GM23338 (cell line): ENCODE measurements around the gene SELENOM. TPM values are rescaled to one million over a fixed set of nuclear protein-coding genes. Genes with fewer than 3 reads are reported as not detected.

Experiments used
- ATAC-seq: fragments of 200-7000 bp; cut with Tn5 transposase; 3 replicates; pipeline ENCODE4 v1.9.1; 2020
- DNase-seq: peaks from one replicate; pipeline ENCODE4 v3.0.0-alpha.2; 2015; ENCODE audit warnings: low spot score
- H2AFZ ChIP-seq: fragments of 200-600 bp; sonication (generic); 2 replicates; pipeline ENCODE4 v1.8.0; 2016; ENCODE audit warnings: antibody characterized with exemption, mild to moderate bottlenecking, moderate library complexity
- H3F3A ChIP-seq: fragments of 200-600 bp; sonication (generic); replicated peaks from 2 replicates; pipeline ENCODE4 v1.8.0; 2017; ENCODE audit warnings: antibody characterized with exemption, mixed run types, low read depth
- H3K27ac ChIP-seq: fragments of 200-600 bp; sonication (generic); 2 replicates; pipeline ENCODE4 v1.6.1; 2016; ENCODE audit warnings: low read depth
- H3K27me3 ChIP-seq: fragments of 200-600 bp; sonication (generic); 2 replicates; pipeline ENCODE4 v1.8.0; 2016; ENCODE audit warnings: mild to moderate bottlenecking, mixed run types, moderate library complexity; ENCODE audit not compliant: insufficient read depth
- H3K36me3 ChIP-seq: fragments of 200-600 bp; sonication (generic); 2 replicates; pipeline ENCODE4 v1.8.0; 2016; ENCODE audit warnings: mild to moderate bottlenecking; ENCODE audit not compliant: insufficient read depth
- H3K4me1 ChIP-seq: fragments of 200-600 bp; sonication (generic); 2 replicates; pipeline ENCODE4 v1.8.0; 2016; ENCODE audit warnings: mild to moderate bottlenecking, moderate library complexity; ENCODE audit not compliant: insufficient read depth
- H3K4me2 ChIP-seq: fragments of 200-600 bp; sonication (generic); 2 replicates; pipeline ENCODE4 v1.7.1; 2017; ENCODE audit warnings: mixed run types
- H3K4me3 ChIP-seq: fragments of 200-600 bp; sonication (generic); 2 replicates; pipeline ENCODE4 v1.6.1; 2016; ENCODE audit warnings: mixed run types
- H3K79me2 ChIP-seq: fragments of 200-600 bp; sonication (generic); replicated peaks from 2 replicates; pipeline ENCODE4 v1.8.0; 2017; ENCODE audit warnings: mild to moderate bottlenecking; ENCODE audit not compliant: insufficient read depth
- H3K9me2 ChIP-seq: fragments of 200-600 bp; sonication (generic); 2 replicates; pipeline ENCODE4 v1.8.0; 2017; ENCODE audit not compliant: insufficient read depth
- H4K20me1 ChIP-seq: fragments of 200-600 bp; sonication (generic); replicated peaks from 2 replicates; pipeline ENCODE4 v1.8.0; 2017; ENCODE audit warnings: mild to moderate bottlenecking; ENCODE audit not compliant: insufficient read depth
- H3K27ac Mint-ChIP-seq: 2 replicates; pipeline ENCODE4 v1.8.0; 2020; ENCODE audit warnings: inconsistent platforms, mild to moderate bottlenecking, moderate library complexity, mixed read lengths
- H3K27me3 Mint-ChIP-seq: 3 replicates; pipeline ENCODE4 v1.8.0; 2022; ENCODE audit warnings: low read depth, mild to moderate bottlenecking, moderate library complexity, mixed read lengths, inconsistent platforms; ENCODE audit not compliant: insufficient read depth, poor library complexity
- H3K36me3 Mint-ChIP-seq: 3 replicates; pipeline ENCODE4 v1.8.0; 2021; ENCODE audit warnings: low read depth, mild to moderate bottlenecking, inconsistent platforms, moderate library complexity, mixed read lengths
- H3K4me1 Mint-ChIP-seq: 3 replicates; pipeline ENCODE4 v1.8.0; 2020; ENCODE audit warnings: mild to moderate bottlenecking, inconsistent platforms, mixed read lengths
- H3K4me3 Mint-ChIP-seq: 3 replicates; pipeline ENCODE4 v1.8.0; 2021; ENCODE audit warnings: moderate library complexity, mild to moderate bottlenecking, inconsistent platforms, mixed read lengths
- H3K9me3 Mint-ChIP-seq: 3 replicates; pipeline ENCODE4 v1.8.0; 2020; ENCODE audit warnings: moderate library complexity, mild to moderate bottlenecking, inconsistent platforms, mixed read lengths
- CREB1 ChIP-seq: fragments of 250-450 bp; sonication (Bioruptor Pico); IDR thresholded peaks from 2 replicates; pipeline ENCODE4 v1.5.0; 2020; ENCODE audit warnings: low read depth, mild to moderate bottlenecking, moderate library complexity
- EZH2 ChIP-seq: fragments of 200-600 bp; sonication (generic); IDR thresholded peaks from one replicate; pipeline ENCODE4 v1.8.0; 2017; ENCODE audit warnings: antibody characterized with exemption, mild to moderate bottlenecking, low read depth; ENCODE audit not compliant: unreplicated experiment
- EZH2phosphoT487 ChIP-seq: fragments of 200-600 bp; sonication (generic); IDR thresholded peaks from one replicate; pipeline ENCODE4 v1.8.1; 2018; ENCODE audit warnings: antibody characterized with exemption; ENCODE audit not compliant: unreplicated experiment
- JUNB ChIP-seq: IDR thresholded peaks from one replicate; pipeline ENCODE4 v1.6.1; 2016; ENCODE audit warnings: antibody characterized with exemption; ENCODE audit not compliant: unreplicated experiment
- NANOG ChIP-seq: IDR thresholded peaks from 2 replicates; pipeline ENCODE4 v1.6.1; 2016; ENCODE audit warnings: antibody characterized with exemption, borderline replicate concordance
- POLR2AphosphoS5 ChIP-seq: IDR thresholded peaks from 2 replicates; pipeline ENCODE4 v1.6.1; 2016; ENCODE audit warnings: antibody characterized with exemption, low read depth
- STAT1 ChIP-seq: IDR thresholded peaks from one replicate; pipeline ENCODE4 v1.6.1; 2016; ENCODE audit warnings: antibody characterized with exemption; ENCODE audit not compliant: unreplicated experiment
- ZNF114 ChIP-seq: fragments of 250-450 bp; sonication (Bioruptor Pico); IDR thresholded peaks from 2 replicates; pipeline ENCODE4 v1.5.0; 2020; ENCODE audit warnings: mild to moderate bottlenecking, moderate library complexity
- ZNF331 ChIP-seq: fragments of 250-450 bp; sonication (Bioruptor Pico); IDR thresholded peaks from 2 replicates; pipeline ENCODE4 v1.5.0; 2020; ENCODE audit warnings: low read depth, mild to moderate bottlenecking, moderate library complexity
- polyA plus RNA-seq: library from polyadenylated mRNA; unstranded; fragments of >200 nt; fragmentation: Nextera tagmentation; extraction: Ambion mirVana; gene quantifications from 2 replicates; pipeline ENCODE4 v1.2.1, GENCODE V29; 2016
- total RNA-seq: library from RNA; depleted of rRNA; stranded (reverse); fragments of >200 nt; shearing (Covaris generic); gene quantifications from 2 replicates; pipeline ENCODE4 v1.2.3, GENCODE V29; 2014
- TF ChIP-seq, protein P1 (sequence below): fragments of 250-450 bp; sonication (Bioruptor Pico); IDR thresholded peaks from 2 replicates; pipeline ENCODE4 v1.5.0; 2020; ENCODE audit warnings: mild to moderate bottlenecking, moderate library complexity
- TF ChIP-seq, protein P2 (sequence below), 2 experiments: fragments of 200-600 bp in 1 of 2; sonication (generic) in 1 of 2; conservative IDR thresholded peaks; 2 replicates each; pipeline versions ENCODE4 v1.5.1 to v1.6.1; 2016 to 2017; ENCODE audit warnings: antibody characterized with exemption in 2 of 2, low read depth in 2 of 2, mild to moderate bottlenecking in 2 of 2, moderate library complexity in 1 of 2
- TF ChIP-seq, protein P3 (sequence below): IDR thresholded peaks from one replicate; pipeline ENCODE4 v1.6.1; 2018; ENCODE audit warnings: antibody characterized with exemption; ENCODE audit not compliant: unreplicated experiment
- TF ChIP-seq, protein P4 (sequence below): IDR thresholded peaks from 2 replicates; pipeline ENCODE4 v1.6.1; 2016; ENCODE audit warnings: antibody characterized with exemption

SELENOM gene
- total and polyA plus RNA-seq, 2 experiments from 2014 or later: 44.9 to 50.8 TPM

DNA sequence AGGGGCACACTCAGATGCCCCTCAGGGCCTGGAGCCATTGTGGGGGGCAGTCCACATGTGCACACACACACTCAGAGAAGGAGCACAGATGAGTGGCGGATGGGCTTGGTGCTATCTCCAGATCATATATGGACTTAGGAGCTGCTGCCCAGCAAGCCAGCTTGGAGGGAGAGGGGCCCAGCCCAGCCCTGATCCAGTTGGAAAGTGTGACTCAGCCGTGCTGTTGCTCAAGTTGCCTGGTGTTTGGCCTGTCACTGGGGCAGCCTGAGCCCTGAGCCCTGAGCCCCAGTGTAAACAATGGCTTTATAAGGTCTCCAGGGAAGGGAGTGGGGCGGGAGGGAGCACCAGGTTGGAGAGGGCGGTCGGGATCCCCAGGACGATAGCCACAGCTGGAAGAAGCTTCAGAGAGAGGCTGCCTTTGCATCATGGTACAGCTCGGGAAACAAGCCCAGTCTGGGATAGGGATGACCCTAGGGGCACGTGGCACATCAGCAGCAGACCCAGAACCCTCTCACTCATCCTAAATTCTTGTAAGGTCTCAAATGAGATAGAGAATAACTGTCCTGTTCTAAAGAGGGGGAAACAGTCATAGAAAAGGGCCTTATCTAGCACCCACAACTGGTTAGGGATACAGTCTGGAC is 4.8 kb downstream of the SELENOM start:
- no peak for DNase-seq
- H3K4me1 Mint-ChIP-seq: peaks cover 18% of the 10 kb centered on the region
- H3K27ac Mint-ChIP-seq: no peak overlapping the region
- Histone ChIP-seq H3K4me1 (peaks cover 32% of the 10 kb centered on the region), H3K4me3 (no peak overlapping the region), H3K4me2 (no peak overlapping the region), H2AFZ (no peak overlapping the region), H3K27ac (no peak overlapping the region), H3K36me3 (no peaks in the 10 kb centered on the region), H3K79me2 (no peaks in the 10 kb centered on the region), H3F3A (peaks cover 17% of the 10 kb centered on the region; the same call in 1 of the 2 replicates), H3K27me3 (peaks cover 22% of the 10 kb centered on the region), H4K20me1 (peaks cover 6% of the 10 kb centered on the region; the same call in 1 of the 2 replicates), H3K9me2 (no peaks in the 10 kb centered on the region)
- no peak for ATAC-seq
- no peak for TF ChIP-seq EZH2phosphoT487
- no peak for TF ChIP-seq JUNB
- TF ChIP-seq, protein P1, sequence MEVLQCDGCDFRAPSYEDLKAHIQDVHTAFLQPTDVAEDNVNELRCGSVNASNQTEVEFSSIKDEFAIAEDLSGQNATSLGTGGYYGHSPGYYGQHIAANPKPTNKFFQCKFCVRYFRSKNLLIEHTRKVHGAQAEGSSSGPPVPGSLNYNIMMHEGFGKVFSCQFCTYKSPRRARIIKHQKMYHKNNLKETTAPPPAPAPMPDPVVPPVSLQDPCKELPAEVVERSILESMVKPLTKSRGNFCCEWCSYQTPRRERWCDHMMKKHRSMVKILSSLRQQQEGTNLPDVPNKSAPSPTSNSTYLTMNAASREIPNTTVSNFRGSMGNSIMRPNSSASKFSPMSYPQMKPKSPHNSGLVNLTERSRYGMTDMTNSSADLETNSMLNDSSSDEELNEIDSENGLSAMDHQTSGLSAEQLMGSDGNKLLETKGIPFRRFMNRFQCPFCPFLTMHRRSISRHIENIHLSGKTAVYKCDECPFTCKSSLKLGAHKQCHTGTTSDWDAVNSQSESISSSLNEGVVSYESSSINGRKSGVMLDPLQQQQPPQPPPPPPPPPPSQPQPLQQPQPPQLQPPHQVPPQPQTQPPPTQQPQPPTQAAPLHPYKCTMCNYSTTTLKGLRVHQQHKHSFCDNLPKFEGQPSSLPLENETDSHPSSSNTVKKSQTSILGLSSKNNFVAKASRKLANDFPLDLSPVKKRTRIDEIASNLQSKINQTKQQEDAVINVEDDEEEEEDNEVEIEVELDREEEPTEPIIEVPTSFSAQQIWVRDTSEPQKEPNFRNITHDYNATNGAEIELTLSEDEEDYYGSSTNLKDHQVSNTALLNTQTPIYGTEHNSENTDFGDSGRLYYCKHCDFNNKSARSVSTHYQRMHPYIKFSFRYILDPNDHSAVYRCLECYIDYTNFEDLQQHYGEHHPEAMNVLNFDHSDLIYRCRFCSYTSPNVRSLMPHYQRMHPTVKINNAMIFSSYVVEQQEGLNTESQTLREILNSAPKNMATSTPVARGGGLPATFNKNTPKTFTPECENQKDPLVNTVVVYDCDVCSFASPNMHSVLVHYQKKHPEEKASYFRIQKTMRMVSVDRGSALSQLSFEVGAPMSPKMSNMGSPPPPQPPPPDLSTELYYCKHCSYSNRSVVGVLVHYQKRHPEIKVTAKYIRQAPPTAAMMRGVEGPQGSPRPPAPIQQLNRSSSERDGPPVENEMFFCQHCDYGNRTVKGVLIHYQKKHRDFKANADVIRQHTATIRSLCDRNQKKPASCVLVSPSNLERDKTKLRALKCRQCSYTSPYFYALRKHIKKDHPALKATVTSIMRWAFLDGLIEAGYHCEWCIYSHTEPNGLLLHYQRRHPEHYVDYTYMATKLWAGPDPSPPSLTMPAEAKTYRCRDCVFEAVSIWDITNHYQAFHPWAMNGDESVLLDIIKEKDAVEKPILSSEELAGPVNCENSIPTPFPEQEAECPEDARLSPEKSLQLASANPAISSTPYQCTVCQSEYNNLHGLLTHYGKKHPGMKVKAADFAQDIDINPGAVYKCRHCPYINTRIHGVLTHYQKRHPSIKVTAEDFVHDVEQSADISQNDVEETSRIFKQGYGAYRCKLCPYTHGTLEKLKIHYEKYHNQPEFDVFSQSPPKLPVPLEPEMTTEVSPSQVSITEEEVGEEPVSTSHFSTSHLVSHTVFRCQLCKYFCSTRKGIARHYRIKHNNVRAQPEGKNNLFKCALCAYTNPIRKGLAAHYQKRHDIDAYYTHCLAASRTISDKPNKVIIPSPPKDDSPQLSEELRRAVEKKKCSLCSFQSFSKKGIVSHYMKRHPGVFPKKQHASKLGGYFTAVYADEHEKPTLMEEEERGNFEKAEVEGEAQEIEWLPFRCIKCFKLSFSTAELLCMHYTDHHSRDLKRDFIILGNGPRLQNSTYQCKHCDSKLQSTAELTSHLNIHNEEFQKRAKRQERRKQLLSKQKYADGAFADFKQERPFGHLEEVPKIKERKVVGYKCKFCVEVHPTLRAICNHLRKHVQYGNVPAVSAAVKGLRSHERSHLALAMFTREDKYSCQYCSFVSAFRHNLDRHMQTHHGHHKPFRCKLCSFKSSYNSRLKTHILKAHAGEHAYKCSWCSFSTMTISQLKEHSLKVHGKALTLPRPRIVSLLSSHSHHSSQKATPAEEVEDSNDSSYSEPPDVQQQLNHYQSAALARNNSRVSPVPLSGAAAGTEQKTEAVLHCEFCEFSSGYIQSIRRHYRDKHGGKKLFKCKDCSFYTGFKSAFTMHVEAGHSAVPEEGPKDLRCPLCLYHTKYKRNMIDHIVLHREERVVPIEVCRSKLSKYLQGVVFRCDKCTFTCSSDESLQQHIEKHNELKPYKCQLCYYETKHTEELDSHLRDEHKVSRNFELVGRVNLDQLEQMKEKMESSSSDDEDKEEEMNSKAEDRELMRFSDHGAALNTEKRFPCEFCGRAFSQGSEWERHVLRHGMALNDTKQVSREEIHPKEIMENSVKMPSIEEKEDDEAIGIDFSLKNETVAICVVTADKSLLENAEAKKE (CRISPR knock-in tag): no peak
- no peak for TF ChIP-seq STAT1
- TF ChIP-seq NANOG: no peak
- TF ChIP-seq ZNF114 (CRISPR knock-in tag): no peak
- TF ChIP-seq, protein P2, sequence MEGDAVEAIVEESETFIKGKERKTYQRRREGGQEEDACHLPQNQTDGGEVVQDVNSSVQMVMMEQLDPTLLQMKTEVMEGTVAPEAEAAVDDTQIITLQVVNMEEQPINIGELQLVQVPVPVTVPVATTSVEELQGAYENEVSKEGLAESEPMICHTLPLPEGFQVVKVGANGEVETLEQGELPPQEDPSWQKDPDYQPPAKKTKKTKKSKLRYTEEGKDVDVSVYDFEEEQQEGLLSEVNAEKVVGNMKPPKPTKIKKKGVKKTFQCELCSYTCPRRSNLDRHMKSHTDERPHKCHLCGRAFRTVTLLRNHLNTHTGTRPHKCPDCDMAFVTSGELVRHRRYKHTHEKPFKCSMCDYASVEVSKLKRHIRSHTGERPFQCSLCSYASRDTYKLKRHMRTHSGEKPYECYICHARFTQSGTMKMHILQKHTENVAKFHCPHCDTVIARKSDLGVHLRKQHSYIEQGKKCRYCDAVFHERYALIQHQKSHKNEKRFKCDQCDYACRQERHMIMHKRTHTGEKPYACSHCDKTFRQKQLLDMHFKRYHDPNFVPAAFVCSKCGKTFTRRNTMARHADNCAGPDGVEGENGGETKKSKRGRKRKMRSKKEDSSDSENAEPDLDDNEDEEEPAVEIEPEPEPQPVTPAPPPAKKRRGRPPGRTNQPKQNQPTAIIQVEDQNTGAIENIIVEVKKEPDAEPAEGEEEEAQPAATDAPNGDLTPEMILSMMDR (conservative IDR thresholded peaks at IDR 0.05; ENCODE audit: low read depth in 2 of 2): no peak
- TF ChIP-seq CREB1 (CRISPR knock-in tag): no peak
- TF ChIP-seq, protein P3, sequence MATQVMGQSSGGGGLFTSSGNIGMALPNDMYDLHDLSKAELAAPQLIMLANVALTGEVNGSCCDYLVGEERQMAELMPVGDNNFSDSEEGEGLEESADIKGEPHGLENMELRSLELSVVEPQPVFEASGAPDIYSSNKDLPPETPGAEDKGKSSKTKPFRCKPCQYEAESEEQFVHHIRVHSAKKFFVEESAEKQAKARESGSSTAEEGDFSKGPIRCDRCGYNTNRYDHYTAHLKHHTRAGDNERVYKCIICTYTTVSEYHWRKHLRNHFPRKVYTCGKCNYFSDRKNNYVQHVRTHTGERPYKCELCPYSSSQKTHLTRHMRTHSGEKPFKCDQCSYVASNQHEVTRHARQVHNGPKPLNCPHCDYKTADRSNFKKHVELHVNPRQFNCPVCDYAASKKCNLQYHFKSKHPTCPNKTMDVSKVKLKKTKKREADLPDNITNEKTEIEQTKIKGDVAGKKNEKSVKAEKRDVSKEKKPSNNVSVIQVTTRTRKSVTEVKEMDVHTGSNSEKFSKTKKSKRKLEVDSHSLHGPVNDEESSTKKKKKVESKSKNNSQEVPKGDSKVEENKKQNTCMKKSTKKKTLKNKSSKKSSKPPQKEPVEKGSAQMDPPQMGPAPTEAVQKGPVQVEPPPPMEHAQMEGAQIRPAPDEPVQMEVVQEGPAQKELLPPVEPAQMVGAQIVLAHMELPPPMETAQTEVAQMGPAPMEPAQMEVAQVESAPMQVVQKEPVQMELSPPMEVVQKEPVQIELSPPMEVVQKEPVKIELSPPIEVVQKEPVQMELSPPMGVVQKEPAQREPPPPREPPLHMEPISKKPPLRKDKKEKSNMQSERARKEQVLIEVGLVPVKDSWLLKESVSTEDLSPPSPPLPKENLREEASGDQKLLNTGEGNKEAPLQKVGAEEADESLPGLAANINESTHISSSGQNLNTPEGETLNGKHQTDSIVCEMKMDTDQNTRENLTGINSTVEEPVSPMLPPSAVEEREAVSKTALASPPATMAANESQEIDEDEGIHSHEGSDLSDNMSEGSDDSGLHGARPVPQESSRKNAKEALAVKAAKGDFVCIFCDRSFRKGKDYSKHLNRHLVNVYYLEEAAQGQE: no peak
- no peak for TF ChIP-seq ZNF331
- TF ChIP-seq, protein P4, sequence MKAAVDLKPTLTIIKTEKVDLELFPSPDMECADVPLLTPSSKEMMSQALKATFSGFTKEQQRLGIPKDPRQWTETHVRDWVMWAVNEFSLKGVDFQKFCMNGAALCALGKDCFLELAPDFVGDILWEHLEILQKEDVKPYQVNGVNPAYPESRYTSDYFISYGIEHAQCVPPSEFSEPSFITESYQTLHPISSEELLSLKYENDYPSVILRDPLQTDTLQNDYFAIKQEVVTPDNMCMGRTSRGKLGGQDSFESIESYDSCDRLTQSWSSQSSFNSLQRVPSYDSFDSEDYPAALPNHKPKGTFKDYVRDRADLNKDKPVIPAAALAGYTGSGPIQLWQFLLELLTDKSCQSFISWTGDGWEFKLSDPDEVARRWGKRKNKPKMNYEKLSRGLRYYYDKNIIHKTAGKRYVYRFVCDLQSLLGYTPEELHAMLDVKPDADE: no peak
- TF ChIP-seq EZH2: no peak
- TF ChIP-seq POLR2AphosphoS5: no peak
- H3K9me3 Mint-ChIP-seq: no peaks in the 10 kb centered on the region; the same call in 2 of the 3 replicates
- H3K36me3 Mint-ChIP-seq: no peaks in the 10 kb centered on the region
- no peak overlapping the region for H3K4me3 Mint-ChIP-seq
- peaks cover 40% of the 10 kb centered on the region for H3K27me3 Mint-ChIP-seq
